Muscle of leg (tissue), 11 donors: ENCODE measurements around the gene CCDC71L. TPM values are rescaled to one million over a fixed set of nuclear protein-coding genes. Genes with fewer than 3 reads are reported as not detected.
A peak's percentile ranks its signal among the peaks of the same experiment; 100 is the strongest.

ENCODE experiments used
- DNase-seq: peaks from one replicate; pipeline ENCODE4 v3.0.0; 2013
- H3K27ac ChIP-seq: one replicate; pipeline ENCODE4 v1.5.1; 2013; ENCODE audit warnings: mild to moderate bottlenecking, low read length, control low read depth
- H3K27me3 ChIP-seq: one replicate; pipeline ENCODE4 v1.6.1; 2013; ENCODE audit warnings: low read length; ENCODE audit not compliant: control insufficient read depth, insufficient read depth
- H3K36me3 ChIP-seq: one replicate; pipeline ENCODE4 v1.6.1; 2013; ENCODE audit warnings: low read length; ENCODE audit not compliant: control insufficient read depth, insufficient read depth
- H3K4me1 ChIP-seq: one replicate; pipeline ENCODE4 v1.6.1; 2013; ENCODE audit warnings: low read length; ENCODE audit not compliant: control insufficient read depth, insufficient read depth
- H3K4me3 ChIP-seq: one replicate; pipeline ENCODE4 v1.5.1; 2013; ENCODE audit warnings: low read length, control low read depth
- H3K9me3 ChIP-seq: replicated peaks from 2 replicates; pipeline ENCODE4 v1.6.1; 2013; ENCODE audit warnings: low read depth, low read length; ENCODE audit not compliant: control insufficient read depth
- WGBS: methylation state at CpG from one replicate; pipeline ENCODE4 v1.1.5; 2013; ENCODE audit warnings: missing lambda C conversion rate; ENCODE audit not compliant: insufficient coverage; 5-methylcytosine and 5-hydroxymethylcytosine counted together
- polyA plus RNA-seq, 8 donors: library from polyadenylated mRNA; unstranded; fragments of 120-200 nt; gene quantifications; one replicate each; pipeline versions ENCODE4 v1.2.1 to v1.2.3, GENCODE V29; 2013; ENCODE audit warnings: inconsistent platforms in 1 of 8, low replicate concordance in 1 of 8; ENCODE audit not compliant: insufficient read length in 8 of 8, insufficient read depth in 1 of 8
- total RNA-seq: library from RNA; stranded (reverse); fragments of 120-200 nt; gene quantifications from one replicate; pipeline ENCODE4 v1.2.4, GENCODE V29; 2013

The CCDC71L gene
- total and polyA plus RNA-seq, 9 donors = 2.7 to 5.5 (median 4.2) TPM

DNA sequence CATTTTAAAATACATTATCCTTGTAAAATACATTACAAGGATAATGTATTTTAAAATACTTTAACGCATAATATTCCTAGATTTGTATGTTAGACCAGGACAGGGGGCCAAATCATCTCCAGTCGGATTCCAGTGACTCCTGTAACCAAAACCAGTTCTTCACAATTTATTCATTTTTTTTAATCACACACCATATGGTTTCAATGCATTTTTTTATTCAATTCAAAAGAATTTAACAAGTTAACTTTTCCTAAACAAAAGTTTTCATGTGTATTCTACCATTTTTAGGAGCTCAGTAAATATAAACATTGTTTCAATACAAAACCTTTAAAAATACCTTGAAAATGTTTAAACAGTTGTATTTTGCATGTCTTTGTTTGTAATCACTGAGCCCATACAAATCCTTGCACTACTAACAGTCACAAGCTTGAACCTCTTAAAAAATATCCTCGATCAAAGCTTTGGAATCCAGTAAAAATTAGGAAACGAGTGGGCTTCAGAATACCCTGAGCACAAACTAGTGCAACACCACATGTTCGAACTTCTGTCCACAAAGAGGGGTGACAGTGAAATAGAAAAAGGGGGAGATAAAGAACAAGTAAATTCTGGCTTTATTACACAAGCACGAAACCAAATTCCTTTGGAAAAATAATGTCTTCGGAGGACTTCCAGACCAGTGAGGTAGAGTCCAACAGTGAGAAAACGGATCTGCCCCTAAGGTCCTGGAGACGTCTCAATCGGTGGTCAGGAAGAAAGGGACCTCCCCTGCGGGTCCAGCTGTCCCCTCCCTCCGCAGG, 1.6 kb downstream of the CCDC71L start:
- peak overlapping the region; percentile 45 for H3K27ac ChIP-seq
- H3K4me3 ChIP-seq = peak overlapping the region; percentile 53
- no peak for DNase-seq

DNA sequence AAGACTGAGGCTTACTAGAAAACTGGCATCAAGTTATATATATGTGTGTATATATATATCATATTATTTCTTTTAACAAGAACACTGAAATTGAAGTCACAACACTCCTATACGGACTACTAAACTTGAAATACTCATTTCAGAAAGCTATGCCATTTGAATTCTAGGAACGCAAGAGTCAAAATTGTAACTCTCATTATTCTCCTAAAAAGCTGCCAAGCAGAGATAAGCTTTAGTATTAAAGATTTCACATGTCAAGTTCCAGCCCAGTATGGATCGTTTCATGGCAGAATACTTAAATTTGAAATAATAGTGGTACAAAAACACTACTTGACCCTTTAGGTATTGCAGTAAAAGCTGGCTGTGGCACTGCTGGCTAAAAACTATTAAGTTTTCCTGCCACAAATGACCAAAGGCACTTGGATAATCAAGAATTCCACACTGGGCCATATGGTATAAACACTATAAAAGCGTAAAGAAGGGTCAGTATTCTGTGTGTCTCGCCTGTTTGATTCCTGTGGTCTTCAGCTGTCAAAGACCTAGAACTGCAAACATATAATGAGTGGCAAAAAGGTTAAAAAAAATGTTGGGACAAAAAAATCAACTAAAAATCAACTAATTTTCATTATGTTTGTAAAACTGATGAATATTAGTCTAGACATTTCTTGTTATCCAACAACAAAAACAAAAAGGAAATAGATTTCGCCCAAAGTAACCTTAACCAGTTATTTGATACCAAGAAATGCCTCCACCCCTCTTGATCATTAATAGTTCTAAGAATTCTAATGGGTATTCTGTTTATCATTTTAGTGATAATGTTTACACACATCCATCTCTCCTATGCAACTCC, 2.4 kb downstream of the CCDC71L start:
- no CpG with 5 or more reads among the region's 6 CpGs for WGBS
- no peak overlapping the region for H3K4me3 ChIP-seq
- no peak overlapping the region for H3K27ac ChIP-seq

More for the DNA sequence above, 1.6 kb downstream of the CCDC71L start:
- WGBS = 0% methylated on average over 6 of the region's 12 CpGs
- Histone ChIP-seq H3K36me3 (no peaks in the 10 kb centered on the region), H3K9me3 (no peaks in the 10 kb centered on the region), H3K27me3 (no peaks in the 10 kb centered on the region), H3K4me1 (peaks cover 6% of the 10 kb centered on the region)

DNA sequence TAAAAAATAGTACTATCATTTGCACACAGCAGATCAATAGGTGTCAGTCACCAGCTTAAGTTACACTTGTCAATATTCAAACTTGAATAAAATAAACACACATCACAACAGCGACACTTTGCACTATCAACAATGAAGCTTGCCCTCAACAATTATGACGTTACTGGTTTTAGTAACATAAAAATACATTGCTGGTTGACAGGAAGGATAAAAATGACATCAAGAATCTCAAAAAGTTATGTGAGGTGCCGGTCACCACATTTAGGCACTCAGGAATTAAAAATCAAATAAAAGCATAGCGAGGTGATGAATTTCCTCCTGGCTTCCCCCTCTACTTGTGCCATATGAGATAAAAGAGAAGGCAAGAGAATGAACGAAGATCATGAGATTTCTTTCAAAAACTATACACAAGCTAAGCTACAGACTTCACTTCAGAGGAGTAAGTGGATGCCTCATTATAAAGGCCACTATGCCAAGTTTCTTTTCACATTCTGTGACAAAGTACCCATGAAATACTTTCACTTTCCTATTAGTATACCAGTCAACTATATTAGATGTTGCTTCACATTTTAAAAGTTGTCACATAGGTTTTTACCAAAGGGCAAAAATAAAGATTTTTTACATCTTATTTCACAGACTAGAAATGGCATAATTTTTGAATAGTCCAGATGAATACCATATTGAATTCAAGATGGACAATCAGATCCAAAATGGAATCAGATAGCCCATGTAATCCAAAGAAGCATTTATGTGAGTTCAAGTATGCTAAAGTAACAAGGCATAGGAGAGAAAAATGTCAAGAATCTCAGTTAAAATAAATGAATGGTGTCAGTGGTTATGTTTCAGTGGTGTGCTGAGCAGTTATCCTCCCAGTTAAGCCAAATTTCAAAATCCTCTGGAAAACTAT, 3.6 kb downstream of the CCDC71L start:
- Histone ChIP-seq H3K4me3 (no peak overlapping the region), H3K27ac (no peak overlapping the region)
- no CpG with 5 or more reads among the region's 5 CpGs for WGBS

More for the DNA sequence above, 2.4 kb downstream of the CCDC71L start:
- no peaks in the 10 kb centered on the region for H3K27me3 ChIP-seq
- H3K36me3 ChIP-seq = no peaks in the 10 kb centered on the region
- H3K4me1 ChIP-seq = peaks cover 6% of the 10 kb centered on the region
- no peak for DNase-seq
- no peaks in the 10 kb centered on the region for H3K9me3 ChIP-seq

DNA sequence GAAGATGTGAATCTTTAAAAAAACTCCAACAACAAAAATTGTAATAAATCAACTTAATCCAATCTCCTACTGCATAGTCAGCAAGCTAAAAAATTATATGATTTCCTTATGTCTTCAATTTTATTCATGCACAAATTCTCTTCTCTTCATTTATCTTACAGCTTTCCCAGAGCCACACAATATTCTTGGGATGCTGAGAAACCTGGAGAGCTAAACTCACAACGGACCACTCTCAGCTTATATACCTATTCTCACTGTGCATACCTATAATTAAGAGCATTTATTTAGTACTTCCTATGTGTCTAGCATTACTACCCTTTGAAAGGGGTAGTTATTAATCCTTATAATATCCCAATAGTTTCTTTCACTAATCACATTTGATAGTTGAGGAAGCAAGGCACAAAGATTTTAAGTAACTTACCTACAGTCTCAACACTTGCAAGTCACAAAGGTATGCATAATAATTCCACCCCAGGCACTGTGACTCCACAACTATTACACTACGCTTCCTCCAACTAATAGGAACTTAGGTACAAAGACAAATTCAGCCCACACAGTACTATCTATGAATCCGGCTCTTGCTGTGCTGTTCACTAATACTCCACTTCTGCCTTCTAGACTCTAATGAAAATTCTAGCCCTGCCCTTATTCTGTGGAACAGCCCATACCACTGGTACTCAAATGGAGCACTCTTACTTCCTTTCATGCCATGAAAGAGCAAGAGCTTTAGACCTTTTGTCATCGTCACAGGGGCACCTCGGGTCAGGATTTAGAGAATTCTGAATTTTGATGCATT, 5.1 kb downstream of the CCDC71L start:
- Histone ChIP-seq H3K27me3 (no peaks in the 10 kb centered on the region), H3K4me3 (no peak overlapping the region), H3K4me1 (peaks cover 6% of the 10 kb centered on the region), H3K27ac (no peak overlapping the region), H3K36me3 (no peaks in the 10 kb centered on the region), H3K9me3 (no peaks in the 10 kb centered on the region)
- WGBS = 84% methylated on average over 2 of the region's 5 CpGs
- no peak for DNase-seq

More for the DNA sequence above, 3.6 kb downstream of the CCDC71L start:
- no peaks in the 10 kb centered on the region for H3K27me3 ChIP-seq
- no peak for DNase-seq
- H3K36me3 ChIP-seq = no peaks in the 10 kb centered on the region
- H3K4me1 ChIP-seq = peaks cover 6% of the 10 kb centered on the region
- no peaks in the 10 kb centered on the region for H3K9me3 ChIP-seq

DNA sequence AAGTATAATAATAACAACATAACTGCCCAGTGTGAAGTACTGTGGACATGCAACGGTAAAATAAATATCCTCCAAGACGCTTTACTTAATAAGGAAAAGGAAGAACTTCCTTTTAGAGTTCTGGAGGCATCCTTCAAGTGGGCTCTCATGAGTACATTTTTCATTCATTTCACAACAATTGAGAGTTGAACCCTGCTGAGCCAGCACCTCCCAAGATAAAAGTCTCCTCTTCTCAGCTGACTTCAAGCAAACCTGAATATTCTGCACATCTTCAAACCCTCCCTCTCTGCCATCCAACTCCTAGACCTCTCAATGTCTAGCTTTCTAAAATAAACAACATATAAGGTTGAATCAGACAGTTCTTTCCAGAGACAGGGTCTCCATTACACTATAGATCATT, 7.5 kb downstream of the CCDC71L start:
- H3K27ac ChIP-seq = no peak overlapping the region
- H3K36me3 ChIP-seq = no peaks in the 10 kb centered on the region
- H3K27me3 ChIP-seq = no peaks in the 10 kb centered on the region
- no peaks in the 10 kb centered on the region for H3K4me1 ChIP-seq
- DNase-seq = no peak
- H3K4me3 ChIP-seq = no peak overlapping the region
- WGBS = no CpG with 5 or more reads among the region's 2 CpGs
- no peaks in the 10 kb centered on the region for H3K9me3 ChIP-seq

DNA sequence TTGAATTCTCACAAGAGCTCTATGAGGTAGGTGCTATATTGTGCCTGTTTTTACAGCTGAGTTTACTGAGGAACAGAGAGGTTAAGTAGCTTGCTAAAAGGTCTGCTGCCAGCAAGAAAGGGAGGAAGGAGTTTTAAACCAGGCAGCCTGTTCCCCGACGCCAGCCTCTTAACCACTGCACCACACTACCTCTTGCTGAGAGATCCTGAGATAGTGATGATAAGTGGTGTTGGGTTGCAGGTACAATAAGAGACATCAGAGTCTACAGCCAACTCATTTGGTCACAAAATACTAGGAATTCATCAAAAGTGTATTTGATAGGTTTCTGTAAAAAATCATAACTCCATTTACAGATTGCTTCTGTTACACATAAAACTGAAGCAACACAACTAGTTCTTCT, 8.0 kb downstream of the CCDC71L start:
- Histone ChIP-seq H3K9me3 (no peaks in the 10 kb centered on the region), H3K27ac (no peak overlapping the region), H3K4me1 (no peaks in the 10 kb centered on the region), H3K27me3 (no peaks in the 10 kb centered on the region), H3K4me3 (no peak overlapping the region), H3K36me3 (no peaks in the 10 kb centered on the region)
- no CpG with 5 or more reads among the region's 2 CpGs for WGBS
- no peak for DNase-seq

DNA sequence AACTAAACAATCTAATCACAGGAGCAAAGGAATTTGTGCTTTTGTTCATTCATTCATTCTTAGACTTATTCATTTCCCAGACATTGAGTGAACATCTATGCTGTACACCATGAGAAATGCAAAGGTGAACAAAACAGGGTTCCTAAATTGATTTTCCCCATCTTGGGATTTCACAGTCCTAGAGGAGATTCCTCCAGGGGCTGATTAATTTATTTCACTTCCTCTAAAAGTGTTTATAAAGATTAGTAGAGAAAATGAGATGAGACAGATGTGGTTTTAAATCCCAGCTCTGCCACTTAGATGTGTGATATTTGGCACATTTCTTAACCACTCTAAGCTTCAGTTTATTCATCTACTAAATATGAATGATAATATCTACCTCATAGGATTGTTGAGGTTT, 8.9 kb downstream of the CCDC71L start:
- H3K4me3 ChIP-seq = no peak overlapping the region
- no peaks in the 10 kb centered on the region for H3K9me3 ChIP-seq
- H3K27ac ChIP-seq = no peak overlapping the region
- H3K36me3 ChIP-seq = no peaks in the 10 kb centered on the region
- DNase-seq = no peak
- H3K27me3 ChIP-seq = no peaks in the 10 kb centered on the region
- H3K4me1 ChIP-seq = no peaks in the 10 kb centered on the region

DNA sequence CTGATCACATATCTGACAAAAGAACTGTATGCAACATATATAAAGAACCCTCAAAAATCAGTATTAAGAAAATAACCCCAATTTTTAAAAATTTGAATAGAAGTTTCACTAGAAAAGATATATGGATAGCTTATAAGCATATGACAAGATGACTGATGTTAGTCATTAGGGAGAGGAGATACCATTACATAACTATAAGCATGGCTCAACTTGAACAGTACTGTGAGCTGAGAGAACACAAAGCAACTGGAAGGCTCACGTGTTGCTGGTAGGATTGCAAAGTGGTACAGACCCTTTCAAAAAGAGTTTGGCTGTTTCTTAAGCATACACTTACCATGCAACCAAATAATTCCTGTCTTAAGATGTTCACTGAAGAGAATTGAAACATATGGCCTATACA, 14.7 kb downstream of the CCDC71L start:
- no peaks in the 10 kb centered on the region for H3K9me3 ChIP-seq
- WGBS = no CpG with 5 or more reads among the region's 1 CpG
- H3K27ac ChIP-seq = no peak overlapping the region
- H3K4me1 ChIP-seq = no peaks in the 10 kb centered on the region
- no peak for DNase-seq
- H3K27me3 ChIP-seq = no peaks in the 10 kb centered on the region
- H3K4me3 ChIP-seq = no peak overlapping the region
- H3K36me3 ChIP-seq = no peaks in the 10 kb centered on the region

DNA sequence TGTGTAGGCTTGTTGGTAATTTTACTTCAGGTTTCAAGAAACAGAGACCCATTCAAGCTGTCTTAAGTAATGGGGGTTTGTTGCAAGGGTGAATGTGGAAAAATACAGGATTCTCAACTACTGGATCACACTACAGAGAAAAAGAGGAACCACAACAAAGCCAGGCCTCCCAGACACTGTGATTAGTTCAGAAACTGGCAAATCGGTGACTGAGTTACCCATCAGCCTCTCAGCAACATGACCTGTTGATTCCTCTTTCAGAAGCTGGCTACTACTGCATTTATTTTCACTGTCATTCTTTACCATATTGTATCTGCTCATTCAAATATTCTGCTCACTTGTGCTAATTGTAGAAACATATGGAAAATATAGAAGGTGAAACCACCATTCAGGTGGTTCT, 16.0 kb downstream of the CCDC71L start:
- Histone ChIP-seq H3K27me3 (no peaks in the 10 kb centered on the region), H3K27ac (no peak overlapping the region), H3K4me1 (no peaks in the 10 kb centered on the region), H3K36me3 (no peaks in the 10 kb centered on the region), H3K4me3 (no peak overlapping the region), H3K9me3 (no peaks in the 10 kb centered on the region)
- no CpG with 5 or more reads among the region's 1 CpG for WGBS
- peak; percentile 27 for DNase-seq
